HG02884 (cell line): Measurements from ENCODE around the gene LRRC3C.
"Not testable (repeated sequence)": the region's sequence is repeated elsewhere in the genome, so short reads cannot be mapped to it uniquely, and the experiment has no call there.

Experiments
- ATAC-seq: cut with Tn5 transposase; IDR thresholded peaks from one replicate; pipeline ENCODE4 v1.9.1; 2021; ENCODE audit warnings: mild to moderate bottlenecking, moderate library complexity; ENCODE audit not compliant: unreplicated experiment

LRRC3C gene

GRCh38 chr17:39927101-39927928 lies at the start of gene LRRC3C, which contains the start of gene ORMDL3:
TSS of gene LRRC3C (plus strand) at chr17:39927732. CDS start at chr17:39941524, 13,792 bp downstream.
TSS of gene ORMDL3 (minus strand) at chr17:39927601. CDS start at chr17:39924203, 3,398 bp downstream.
- ATAC-seq = peak; percentile 76

- ATAC-seq = not testable (repeated sequence)
Observed at GRCh38 chr17:39886102-39886501, 41.4 kb upstream of the LRRC3C start.

- no peak for ATAC-seq
Observed at GRCh38 chr17:39887078-39887477, 40.5 kb upstream of the LRRC3C start.

- ATAC-seq = no peak
Observed at GRCh38 chr17:39889200-39889599, 38.3 kb upstream of the LRRC3C start.

- ATAC-seq = no peak
Observed at GRCh38 chr17:39894681-39895376, 32.7 kb upstream of the LRRC3C start.

- ATAC-seq = no peak
Observed at GRCh38 chr17:39898088-39898487, 29.4 kb upstream of the LRRC3C start.

- ATAC-seq = no peak
Observed at GRCh38 chr17:39899215-39899614, 28.3 kb upstream of the LRRC3C start.

GRCh38 chr17:39902027-39902426 lies 25.5 kb upstream of the LRRC3C start:
- ATAC-seq = not testable (repeated sequence)

GRCh38 chr17:39903158-39903884 lies 24.2 kb upstream of the LRRC3C start:
- ATAC-seq = no peak

GRCh38 chr17:39904990-39905288 lies 22.6 kb upstream of the LRRC3C start:
- no peak for ATAC-seq

- ATAC-seq = no peak
Observed at GRCh38 chr17:39908789-39909352, 18.7 kb upstream of the LRRC3C start.

- no peak for ATAC-seq
Observed at GRCh38 chr17:39913989-39914388, 13.5 kb upstream of the LRRC3C start.

- ATAC-seq = no peak
Observed at GRCh38 chr17:39915559-39915958, 12.0 kb upstream of the LRRC3C start.

GRCh38 chr17:39916918-39917317 lies 10.6 kb upstream of the LRRC3C start:
- no peak for ATAC-seq

GRCh38 chr17:39919087-39919683 lies 8.3 kb upstream of the LRRC3C start:
- no peak for ATAC-seq

- no peak for ATAC-seq
Observed at GRCh38 chr17:39920218-39921210, 7.0 kb upstream of the LRRC3C start.

- no peak for ATAC-seq
Observed at GRCh38 chr17:39921323-39921722, 6.2 kb upstream of the LRRC3C start.

GRCh38 chr17:39922006-39922405 lies 5.5 kb upstream of the LRRC3C start:
- no peak for ATAC-seq

- no peak for ATAC-seq
Observed at GRCh38 chr17:39923230-39923629, 4.3 kb upstream of the LRRC3C start.
